GM23338 (cell line): ENCODE measurements around the gene ZBTB26.

Experiments
- CREB1 ChIP-seq: fragments of 250-450 bp; sonication (Bioruptor Pico); IDR thresholded peaks from 2 replicates; pipeline ENCODE4 v1.5.0; 2020; ENCODE audit warnings: low read depth, mild to moderate bottlenecking, moderate library complexity
- CTCF ChIP-seq, 2 experiments: fragments of 200-600 bp in 1 of 2; sonication (generic) in 1 of 2; conservative IDR thresholded peaks; 2 replicates each; pipeline versions ENCODE4 v1.5.1 to v1.6.1; 2016 to 2017; ENCODE audit warnings: antibody characterized with exemption in 2 of 2, low read depth in 2 of 2, mild to moderate bottlenecking in 2 of 2, moderate library complexity in 1 of 2
- ETS1 ChIP-seq: IDR thresholded peaks from 2 replicates; pipeline ENCODE4 v1.6.1; 2016; ENCODE audit warnings: antibody characterized with exemption
- EZH2 ChIP-seq: fragments of 200-600 bp; sonication (generic); IDR thresholded peaks from one replicate; pipeline ENCODE4 v1.8.0; 2017; ENCODE audit warnings: antibody characterized with exemption, mild to moderate bottlenecking, low read depth; ENCODE audit not compliant: unreplicated experiment
- EZH2phosphoT487 ChIP-seq: fragments of 200-600 bp; sonication (generic); IDR thresholded peaks from one replicate; pipeline ENCODE4 v1.8.1; 2018; ENCODE audit warnings: antibody characterized with exemption; ENCODE audit not compliant: unreplicated experiment
- JUNB ChIP-seq: IDR thresholded peaks from one replicate; pipeline ENCODE4 v1.6.1; 2016; ENCODE audit warnings: antibody characterized with exemption; ENCODE audit not compliant: unreplicated experiment
- POLR2AphosphoS5 ChIP-seq: IDR thresholded peaks from 2 replicates; pipeline ENCODE4 v1.6.1; 2016; ENCODE audit warnings: antibody characterized with exemption, low read depth
- REST ChIP-seq: IDR thresholded peaks from one replicate; pipeline ENCODE4 v1.6.1; 2018; ENCODE audit warnings: antibody characterized with exemption; ENCODE audit not compliant: unreplicated experiment
- STAT1 ChIP-seq: IDR thresholded peaks from one replicate; pipeline ENCODE4 v1.6.1; 2016; ENCODE audit warnings: antibody characterized with exemption; ENCODE audit not compliant: unreplicated experiment
- ZNF331 ChIP-seq: fragments of 250-450 bp; sonication (Bioruptor Pico); IDR thresholded peaks from 2 replicates; pipeline ENCODE4 v1.5.0; 2020; ENCODE audit warnings: low read depth, mild to moderate bottlenecking, moderate library complexity

- TF ChIP-seq CTCF (conservative IDR thresholded peaks at IDR 0.05; ENCODE audit: low read depth in 2 of 2): no peak
- TF ChIP-seq REST: no peak
- TF ChIP-seq CREB1: no peak
- no peak for TF ChIP-seq POLR2AphosphoS5
- no peak for TF ChIP-seq EZH2phosphoT487
- no peak for TF ChIP-seq JUNB
- no peak for TF ChIP-seq EZH2
- TF ChIP-seq ZNF331 (CRISPR knock-in tag): no peak
- no peak for TF ChIP-seq ETS1
- TF ChIP-seq STAT1: no peak
Observed at GRCh38 chr9:122944960-122945888, 13.9 kb upstream of the ZBTB26 start.
